ENCODE results near the gene DYNC1I1. TPM values are rescaled to one million over a fixed set of nuclear protein-coding genes. Genes with fewer than 3 reads are reported as not detected.

The DYNC1I1 gene
- total RNA-seq, 1 experiment from 2014 or later: not detected

DNA sequence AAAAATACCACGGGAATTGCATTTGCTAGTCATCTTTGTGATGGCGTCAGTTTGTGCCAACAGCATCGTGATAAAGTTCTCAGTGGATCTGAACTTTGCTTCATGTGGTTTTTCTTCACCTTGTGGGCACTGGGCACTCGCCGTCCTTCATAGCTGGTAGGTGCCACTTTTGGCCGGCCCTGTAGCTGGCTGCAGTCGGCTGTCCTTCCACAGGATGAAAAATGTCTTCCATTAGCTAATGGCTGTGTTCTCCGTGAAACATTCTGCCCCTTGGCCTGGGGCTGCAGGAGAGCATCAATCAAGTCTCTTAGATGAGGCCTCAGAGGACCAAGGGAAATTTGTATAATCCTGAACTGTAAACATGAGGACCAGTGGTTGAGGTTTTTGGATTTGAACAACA lies 145.3 kb downstream of the DYNC1I1 start:
- Histone ChIP-seq H3K27me3 (ENCODE audit: insufficient read depth, low read depth) (no peaks in the 10 kb centered on the region), H3K4me1 (replicated peaks; ENCODE audit: insufficient read depth) (no peaks in the 10 kb centered on the region), H3K36me3 (ENCODE audit: low read depth) (no peaks in the 10 kb centered on the region), H3F3A (ENCODE audit: insufficient read depth, low read depth) (no peaks in the 10 kb centered on the region), H3K79me2 (ENCODE audit: low read depth) (no peaks in the 10 kb centered on the region), H2AFZ (no peak overlapping the region), H4K20me1 (ENCODE audit: insufficient read depth) (no peaks in the 10 kb centered on the region), H3K27ac (no peak overlapping the region), H3K9me3 (ENCODE audit: insufficient read depth, low read depth) (no peaks in the 10 kb centered on the region), H3K4me3 (no peak overlapping the region), H3K9me2 (ENCODE audit: insufficient read depth) (no peaks in the 10 kb centered on the region), H3K4me2 (no peak overlapping the region)
- CTCF ChIA-PET: no interaction called here
- no TSS peak for BruUV-seq (replicated peaks)
- no peak for DNase-seq
- intact Hi-C loops (cut with micrococcal nuclease; ENCODE audit: unreplicated experiment): loop anchor here (5.0 kb wide), 3 partner anchors 1260 to 1930 kb away; no protein-coding TSS in a partner anchor
- POLR2A ChIA-PET (ENCODE audit: unreplicated experiment): no interaction called here
- TF ChIP-seq EZH2 (IDR thresholded peaks at IDR 0.05; ENCODE audit: low read depth): no peak
- TF ChIP-seq, protein P1, sequence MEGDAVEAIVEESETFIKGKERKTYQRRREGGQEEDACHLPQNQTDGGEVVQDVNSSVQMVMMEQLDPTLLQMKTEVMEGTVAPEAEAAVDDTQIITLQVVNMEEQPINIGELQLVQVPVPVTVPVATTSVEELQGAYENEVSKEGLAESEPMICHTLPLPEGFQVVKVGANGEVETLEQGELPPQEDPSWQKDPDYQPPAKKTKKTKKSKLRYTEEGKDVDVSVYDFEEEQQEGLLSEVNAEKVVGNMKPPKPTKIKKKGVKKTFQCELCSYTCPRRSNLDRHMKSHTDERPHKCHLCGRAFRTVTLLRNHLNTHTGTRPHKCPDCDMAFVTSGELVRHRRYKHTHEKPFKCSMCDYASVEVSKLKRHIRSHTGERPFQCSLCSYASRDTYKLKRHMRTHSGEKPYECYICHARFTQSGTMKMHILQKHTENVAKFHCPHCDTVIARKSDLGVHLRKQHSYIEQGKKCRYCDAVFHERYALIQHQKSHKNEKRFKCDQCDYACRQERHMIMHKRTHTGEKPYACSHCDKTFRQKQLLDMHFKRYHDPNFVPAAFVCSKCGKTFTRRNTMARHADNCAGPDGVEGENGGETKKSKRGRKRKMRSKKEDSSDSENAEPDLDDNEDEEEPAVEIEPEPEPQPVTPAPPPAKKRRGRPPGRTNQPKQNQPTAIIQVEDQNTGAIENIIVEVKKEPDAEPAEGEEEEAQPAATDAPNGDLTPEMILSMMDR (conservative IDR thresholded peaks at IDR 0.05): no peak

DNA sequence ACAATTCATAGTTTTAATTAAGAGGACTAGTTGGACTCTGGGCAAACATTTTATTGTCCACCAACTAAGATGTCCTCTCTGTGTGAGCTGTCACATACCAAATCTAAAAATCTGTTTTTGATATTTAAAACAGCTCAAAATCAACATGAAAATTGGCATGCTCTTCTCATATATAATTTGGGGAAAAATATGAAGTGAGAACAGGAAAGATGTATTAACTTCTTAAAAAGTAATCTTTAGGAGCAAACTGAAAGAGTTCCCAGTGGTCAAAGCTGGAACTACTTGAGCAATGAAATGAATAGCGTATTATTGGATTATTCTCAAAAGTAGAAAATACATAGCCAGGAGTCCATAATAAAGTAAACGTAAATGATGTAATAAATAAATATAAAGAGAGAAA lies 147.2 kb downstream of the DYNC1I1 start:
- CTCF ChIA-PET: no interaction called here
- H3K4me1 ChIP-seq (replicated peaks; ENCODE audit: insufficient read depth): no peaks in the 10 kb centered on the region
- H3K27ac ChIP-seq: no peak overlapping the region
- no peaks in the 10 kb centered on the region for H3K9me3 ChIP-seq (ENCODE audit: insufficient read depth, low read depth)
- no peak overlapping the region for H3K4me2 ChIP-seq
- BruUV-seq (replicated peaks): no TSS peak
- no peak overlapping the region for H3K4me3 ChIP-seq
- H3K36me3 ChIP-seq (ENCODE audit: low read depth): no peaks in the 10 kb centered on the region
- H3K9me2 ChIP-seq (ENCODE audit: insufficient read depth): no peaks in the 10 kb centered on the region
- no peaks in the 10 kb centered on the region for H3K27me3 ChIP-seq (ENCODE audit: insufficient read depth, low read depth)
- no peaks in the 10 kb centered on the region for H3K79me2 ChIP-seq (ENCODE audit: low read depth)
- H2AFZ ChIP-seq: no peak overlapping the region
- intact Hi-C loops (cut with micrococcal nuclease; ENCODE audit: unreplicated experiment): loop anchor here (5.0 kb wide), 3 partner anchors 1258 to 1928 kb away; no protein-coding TSS in a partner anchor
- POLR2A ChIA-PET (ENCODE audit: unreplicated experiment): no interaction called here
- H4K20me1 ChIP-seq (ENCODE audit: insufficient read depth): no peaks in the 10 kb centered on the region
- no peaks in the 10 kb centered on the region for H3F3A ChIP-seq (ENCODE audit: insufficient read depth, low read depth)
- no peak for TF ChIP-seq EZH2 (IDR thresholded peaks at IDR 0.05; ENCODE audit: low read depth)
- TF ChIP-seq, protein P1 (conservative IDR thresholded peaks at IDR 0.05): 0 out of 2 replicates have a peak, but pooled peaks have one; percentile 21
- DNase-seq: no peak

DNA sequence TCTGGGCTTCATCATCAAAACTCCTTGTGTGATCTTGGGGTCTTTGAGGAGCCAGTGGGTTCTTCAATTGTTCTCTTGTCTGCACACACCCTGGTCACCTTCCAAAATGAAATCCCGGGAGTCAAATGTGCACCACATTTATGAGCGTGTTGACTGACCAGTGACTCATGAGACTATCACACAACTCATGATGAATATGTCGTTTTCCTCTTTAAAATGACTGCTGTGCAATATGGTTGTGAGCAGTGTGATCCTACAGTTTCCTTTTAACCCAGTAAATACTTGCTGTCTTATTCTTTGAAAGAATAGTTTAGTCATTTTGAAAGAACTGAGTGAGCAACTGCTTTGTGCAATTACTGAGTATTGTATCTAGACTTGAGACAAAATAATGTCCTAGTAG lies 149.2 kb downstream of the DYNC1I1 start:
- Histone ChIP-seq H4K20me1 (ENCODE audit: insufficient read depth) (no peaks in the 10 kb centered on the region), H3K36me3 (ENCODE audit: low read depth) (no peaks in the 10 kb centered on the region), H3F3A (ENCODE audit: insufficient read depth, low read depth) (no peaks in the 10 kb centered on the region), H3K27me3 (ENCODE audit: insufficient read depth, low read depth) (no peaks in the 10 kb centered on the region), H2AFZ (peak overlapping the region; percentile 67; the same call in 1 of the 2 replicates), H3K4me2 (peak overlapping the region; percentile 5; the same call in 1 of the 2 replicates), H3K9me2 (ENCODE audit: insufficient read depth) (no peaks in the 10 kb centered on the region), H3K27ac (no peak overlapping the region), H3K9me3 (ENCODE audit: insufficient read depth, low read depth) (no peaks in the 10 kb centered on the region), H3K4me3 (no peak overlapping the region), H3K4me1 (replicated peaks; ENCODE audit: insufficient read depth) (no peaks in the 10 kb centered on the region), H3K79me2 (ENCODE audit: low read depth) (no peaks in the 10 kb centered on the region)
- ChIA-PET POLR2A (ENCODE audit: unreplicated experiment) (no interaction called here), CTCF (no interaction called here)
- BruUV-seq (replicated peaks): no TSS peak
- DNase-seq: no peak
- intact Hi-C loops (cut with micrococcal nuclease; ENCODE audit: unreplicated experiment): no loop called here
- TF ChIP-seq, protein P1 (conservative IDR thresholded peaks at IDR 0.05): no peak
- TF ChIP-seq EZH2 (IDR thresholded peaks at IDR 0.05; ENCODE audit: low read depth): no peak
